RWPE2 (cell line): ENCODE data around the gene RSPH1.

Experiments
- ATAC-seq: fragments of 200-7000 bp; cut with Tn5 transposase; 3 replicates; pipeline ENCODE4 v1.9.1; 2021; ENCODE audit warnings: low read depth
- DNase-seq: peaks from one replicate; pipeline ENCODE4 v3.0.0-alpha.2; 2020; ENCODE audit warnings: low spot score
- H3K27ac ChIP-seq: fragments of 450-650 bp; 2 replicates; pipeline ENCODE4 v1.5.1; 2017; ENCODE audit warnings: mild to moderate bottlenecking; ENCODE audit not compliant: poor library complexity, severe bottlenecking
- H3K27me3 ChIP-seq: fragments of 250-450 bp; sonication (Bioruptor Pico); 2 replicates; pipeline ENCODE4 v1.5.1; 2021; ENCODE audit warnings: mild to moderate bottlenecking, moderate library complexity; ENCODE audit not compliant: insufficient read depth, poor library complexity, severe bottlenecking
- H3K36me3 ChIP-seq: fragments of 250-450 bp; sonication (Bioruptor Pico); 2 replicates; pipeline ENCODE4 v1.5.1; 2020; ENCODE audit warnings: low read depth, mild to moderate bottlenecking, moderate library complexity
- H3K4me1 ChIP-seq: fragments of 250-450 bp; sonication (Bioruptor Pico); 2 replicates; pipeline ENCODE4 v1.5.1; 2021; ENCODE audit warnings: mild to moderate bottlenecking, moderate library complexity; ENCODE audit not compliant: insufficient read depth, poor library complexity, severe bottlenecking
- H3K4me3 ChIP-seq: fragments of 250-450 bp; sonication (Bioruptor Pico); 2 replicates; pipeline ENCODE4 v1.5.1; 2021; ENCODE audit warnings: mild to moderate bottlenecking, moderate library complexity; ENCODE audit not compliant: severe bottlenecking
- H3K9me3 ChIP-seq: fragments of 250-450 bp; sonication (Bioruptor Pico); 2 replicates; pipeline ENCODE4 v1.5.1; 2021; ENCODE audit warnings: mild to moderate bottlenecking, moderate library complexity; ENCODE audit not compliant: severe bottlenecking
- TF ChIP-seq, protein P1 (sequence below): fragments of 450-650 bp; IDR thresholded peaks from one replicate; pipeline ENCODE4 v1.5.1; 2017; ENCODE audit warnings: mild to moderate bottlenecking, moderate library complexity; ENCODE audit not compliant: poor library complexity, severe bottlenecking

RSPH1 gene

DNA sequence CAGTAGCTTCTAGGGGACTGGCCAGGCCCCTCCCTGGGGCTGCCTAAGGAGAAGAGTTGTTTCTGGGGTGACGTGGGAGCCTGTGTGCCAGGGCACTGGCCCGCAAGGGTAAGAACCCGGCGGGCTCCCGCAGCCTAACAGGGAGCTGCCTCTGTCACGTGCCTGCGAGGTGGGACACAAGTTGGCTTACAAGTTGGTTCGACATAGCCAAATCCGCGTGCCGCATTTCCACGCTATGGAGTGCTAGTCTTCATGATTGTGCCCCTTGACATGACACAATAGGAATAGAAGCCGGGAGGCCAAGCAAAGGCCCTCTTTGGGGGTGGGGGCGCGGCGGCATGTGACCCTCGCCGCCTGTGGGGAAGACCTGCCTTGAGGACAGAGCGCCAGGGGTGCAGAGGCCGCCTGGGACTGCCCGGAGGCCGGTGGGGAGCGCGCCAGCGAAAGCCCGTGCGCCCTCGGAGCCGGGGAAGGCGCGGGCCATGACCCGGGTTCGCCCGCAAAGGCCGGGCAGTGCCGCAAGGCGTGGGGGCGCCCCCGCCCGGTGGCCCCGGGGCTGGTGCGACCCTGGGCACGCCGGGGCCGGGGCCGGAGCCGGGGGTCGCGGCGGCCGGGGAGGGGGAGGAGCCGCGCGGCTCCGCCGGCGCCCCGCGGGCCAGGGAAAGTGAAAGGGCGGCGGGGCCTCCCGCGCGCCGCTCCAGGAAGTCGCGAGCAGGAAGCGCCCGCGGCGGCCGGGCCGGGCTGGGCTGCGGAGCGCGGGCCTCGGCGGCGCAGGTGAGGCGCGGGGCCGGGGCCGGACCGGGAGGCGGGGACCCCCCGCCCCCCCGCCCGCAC lies 17.3 kb upstream of the RSPH1 start, which contains the start of gene SLC37A1:
TSS of gene SLC37A1 (plus strand) at position 702 of the 834 bp plus-strand sequence. CDS start 4,603 bp downstream, outside the sequence.
- DNase-seq = no peak

DNA sequence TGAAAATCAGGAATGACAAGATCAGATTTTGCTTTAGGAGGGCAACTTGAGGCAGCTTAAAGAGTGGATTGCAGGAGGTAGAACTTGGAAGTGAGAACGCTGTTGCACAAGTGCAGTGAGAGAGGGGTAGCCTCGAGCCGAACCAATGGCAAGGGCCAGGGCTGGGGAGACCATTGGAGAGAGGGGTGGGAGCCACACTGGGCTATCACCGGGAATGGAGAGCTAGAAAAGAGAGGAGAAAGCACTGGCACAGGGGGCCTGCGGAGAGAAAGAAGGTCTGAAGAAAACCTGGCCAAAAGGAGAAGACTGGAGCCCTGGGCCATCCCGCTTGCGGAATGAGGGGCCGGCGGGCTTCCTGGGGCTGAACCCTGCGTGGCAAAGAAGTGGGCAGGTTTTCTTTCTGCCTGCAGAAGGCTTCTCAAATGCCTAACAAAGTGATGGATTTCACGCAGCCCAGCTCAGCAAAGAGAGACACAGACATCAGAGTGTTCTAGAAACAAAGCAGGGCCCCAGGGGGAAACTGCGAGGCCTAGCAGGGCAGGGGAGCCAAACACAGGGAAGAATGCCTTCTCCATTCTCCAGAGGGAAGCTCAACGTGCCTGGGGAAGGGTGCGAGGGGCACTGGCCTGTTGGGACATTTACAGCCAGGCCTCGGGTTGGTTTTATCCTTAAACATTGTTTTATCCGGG lies 16.5 kb upstream of the RSPH1 start:
- TF ChIP-seq, protein P1, sequence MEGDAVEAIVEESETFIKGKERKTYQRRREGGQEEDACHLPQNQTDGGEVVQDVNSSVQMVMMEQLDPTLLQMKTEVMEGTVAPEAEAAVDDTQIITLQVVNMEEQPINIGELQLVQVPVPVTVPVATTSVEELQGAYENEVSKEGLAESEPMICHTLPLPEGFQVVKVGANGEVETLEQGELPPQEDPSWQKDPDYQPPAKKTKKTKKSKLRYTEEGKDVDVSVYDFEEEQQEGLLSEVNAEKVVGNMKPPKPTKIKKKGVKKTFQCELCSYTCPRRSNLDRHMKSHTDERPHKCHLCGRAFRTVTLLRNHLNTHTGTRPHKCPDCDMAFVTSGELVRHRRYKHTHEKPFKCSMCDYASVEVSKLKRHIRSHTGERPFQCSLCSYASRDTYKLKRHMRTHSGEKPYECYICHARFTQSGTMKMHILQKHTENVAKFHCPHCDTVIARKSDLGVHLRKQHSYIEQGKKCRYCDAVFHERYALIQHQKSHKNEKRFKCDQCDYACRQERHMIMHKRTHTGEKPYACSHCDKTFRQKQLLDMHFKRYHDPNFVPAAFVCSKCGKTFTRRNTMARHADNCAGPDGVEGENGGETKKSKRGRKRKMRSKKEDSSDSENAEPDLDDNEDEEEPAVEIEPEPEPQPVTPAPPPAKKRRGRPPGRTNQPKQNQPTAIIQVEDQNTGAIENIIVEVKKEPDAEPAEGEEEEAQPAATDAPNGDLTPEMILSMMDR = no peak
- Histone ChIP-seq H3K27me3 (no peaks in the 10 kb centered on the region), H3K4me3 (no peak overlapping the region), H3K9me3 (no peaks in the 10 kb centered on the region), H3K27ac (no peak overlapping the region), H3K36me3 (no peaks in the 10 kb centered on the region), H3K4me1 (peaks cover 11% of the 10 kb centered on the region)
- ATAC-seq (no peak), DNase-seq (no peak)

More for the DNA sequence above, 17.3 kb upstream of the RSPH1 start, which contains the start of gene SLC37A1:
- no peaks in the 10 kb centered on the region for H3K9me3 ChIP-seq
- peak within 1 kb of the TSS; percentile 80 for H3K4me3 ChIP-seq
- H3K36me3 ChIP-seq = no peaks in the 10 kb centered on the region
- H3K4me1 ChIP-seq = peaks cover 19% of the 10 kb centered on the region
- ATAC-seq = peak; percentile 38
- no peaks in the 10 kb centered on the region for H3K27me3 ChIP-seq
- TF ChIP-seq, protein P1 = peak; percentile 30
- peak within 1 kb of the TSS; percentile 24 for H3K27ac ChIP-seq

DNA sequence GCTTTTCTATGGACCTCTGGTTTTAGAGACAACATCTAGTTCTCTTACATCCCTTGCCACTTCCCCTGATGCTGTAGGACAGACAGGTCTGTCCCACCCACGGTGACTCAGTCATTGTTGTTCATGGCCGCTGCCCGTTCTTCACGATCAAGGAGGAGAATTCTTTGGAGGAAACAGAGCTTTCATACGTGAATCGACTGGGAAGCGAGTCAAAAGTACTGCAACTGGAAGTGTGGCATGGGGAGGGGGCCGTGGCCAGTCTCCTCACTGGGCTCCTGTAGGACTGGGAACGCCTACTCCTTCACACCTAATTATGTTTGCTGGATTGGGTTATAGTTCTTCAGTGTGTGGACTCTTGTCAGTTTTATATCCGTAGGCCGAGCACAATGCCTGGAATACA lies 13.2 kb upstream of the RSPH1 start:
- Histone ChIP-seq H3K9me3 (no peaks in the 10 kb centered on the region), H3K36me3 (no peaks in the 10 kb centered on the region), H3K4me3 (no peak overlapping the region), H3K4me1 (peaks cover 8% of the 10 kb centered on the region), H3K27ac (no peak overlapping the region), H3K27me3 (no peaks in the 10 kb centered on the region)
- ATAC-seq (no peak), DNase-seq (no peak)
- TF ChIP-seq, protein P1 = no peak

DNA sequence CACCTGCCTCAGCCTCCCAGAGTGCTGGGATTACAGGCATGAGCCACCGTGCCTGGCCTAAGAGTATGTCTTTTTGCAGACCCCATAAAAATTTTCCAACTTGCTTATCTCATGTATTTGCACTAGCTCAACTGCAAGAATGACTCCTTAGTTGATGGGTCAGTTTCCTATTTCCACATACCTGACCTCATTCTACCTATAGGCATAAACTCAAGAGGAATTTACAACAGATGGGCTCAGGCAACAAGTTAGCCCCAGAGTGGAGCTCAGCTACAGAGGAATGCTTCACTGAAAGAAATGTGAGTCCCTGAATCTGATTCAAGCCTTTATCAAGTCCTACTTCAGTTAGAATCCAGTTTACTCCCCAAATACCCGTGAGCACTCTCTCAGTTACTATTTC lies 12.3 kb upstream of the RSPH1 start:
- no peaks in the 10 kb centered on the region for H3K36me3 ChIP-seq
- no peaks in the 10 kb centered on the region for H3K27me3 ChIP-seq
- no peak overlapping the region for H3K27ac ChIP-seq
- no peak overlapping the region for H3K4me3 ChIP-seq
- DNase-seq (no peak), ATAC-seq (peak; percentile 66; the same call in 2 of the 3 replicates)
- TF ChIP-seq, protein P1 = no peak
- H3K4me1 ChIP-seq = peaks cover 8% of the 10 kb centered on the region
- no peaks in the 10 kb centered on the region for H3K9me3 ChIP-seq
